ENCODE data around the gene CIDEC. TPM values are rescaled to one million over a fixed set of nuclear protein-coding genes. Genes with fewer than 3 reads are reported as not detected.
A peak's percentile ranks its signal among the peaks of the same experiment; 100 is the strongest.

Gene CIDEC
- total RNA-seq, 6 donors from 2014 or later: not detected

GRCh38 chr3:9891072-9891622 lies 11.1 kb upstream of the CIDEC start:
- TF ChIP-seq EP300 (IDR thresholded peaks at IDR 0.05): no peak
- TF ChIP-seq POLR2A (IDR thresholded peaks at IDR 0.05): no peak
- TF ChIP-seq CTCF (IDR thresholded peaks at IDR 0.05): no peak
- TF ChIP-seq POLR2AphosphoS5 (IDR thresholded peaks at IDR 0.05): no peak
- Histone ChIP-seq H3K27me3 (no peaks in the 10 kb centered on the region), H3K4me1 (peaks cover 12 to 18% (median 13%) of the 10 kb centered on the region in 4 donors), H3K36me3 (peaks cover 4 to 14% (median 8%) of the 10 kb centered on the region in 4 donors), H3K4me3 (peak overlapping the region; percentile 50 to 93 (median 76)), H3K9me3 (no peaks in the 10 kb centered on the region), H3K27ac (peak overlapping the region; percentile 94 to 98 (median 96))
- DNase-seq (no peak), ATAC-seq (ENCODE audit: low FRiP score in 2 of 2) (no peak)
- 7 to 16% methylated on average over 12 of the region's 12 CpGs for WGBS, 2 donors

- H3K27ac ChIP-seq: peak within 1 kb of the TSS; percentile 94 to 98 (median 96)
- TF ChIP-seq POLR2A (IDR thresholded peaks at IDR 0.05): peak; percentile 31 to 91 (median 86)
- TF ChIP-seq CTCF (IDR thresholded peaks at IDR 0.05): peak in 3 of 6 experiments; percentile 16 to 35 (median 27)
- peak; percentile 95 for TF ChIP-seq POLR2AphosphoS5 (IDR thresholded peaks at IDR 0.05)
- no peak for TF ChIP-seq EP300 (IDR thresholded peaks at IDR 0.05)
- peaks cover 4 to 14% (median 8%) of the 10 kb centered on the region in 4 donors for H3K36me3 ChIP-seq
- peaks cover 12 to 18% (median 13%) of the 10 kb centered on the region in 4 donors for H3K4me1 ChIP-seq
- WGBS, 2 donors: 0 to 1% methylated on average over 33 to 51 of the region's 62 CpGs
- DNase-seq: peak; percentile 91 to 95
- peak within 1 kb of the TSS; percentile 50 to 93 (median 76) for H3K4me3 ChIP-seq
- H3K9me3 ChIP-seq: no peaks in the 10 kb centered on the region
- H3K27me3 ChIP-seq: no peaks in the 10 kb centered on the region
- ATAC-seq (ENCODE audit: low FRiP score in 2 of 2): peak; percentile 97 to 99
Measured at GRCh38 chr3:9890249-9891071, 10.4 kb upstream of the CIDEC start, which contains the start of gene JAGN1. Gene JAGN1 (plus strand): TSS chr3:9890610. CDS start chr3:9890723, 113 bp downstream.

GRCh38 chr3:9889405-9889804 lies 9.4 kb upstream of the CIDEC start:
- Histone ChIP-seq H3K27ac (no peak overlapping the region), H3K4me1 (peaks cover 12 to 18% (median 13%) of the 10 kb centered on the region in 4 donors), H3K27me3 (no peaks in the 10 kb centered on the region), H3K36me3 (peaks cover 4 to 14% (median 8%) of the 10 kb centered on the region in 4 donors), H3K9me3 (no peaks in the 10 kb centered on the region), H3K4me3 (no peak overlapping the region)
- DNase-seq: no peak
- no peak for TF ChIP-seq POLR2AphosphoS5 (IDR thresholded peaks at IDR 0.05)
- no peak for TF ChIP-seq CTCF (IDR thresholded peaks at IDR 0.05)
- TF ChIP-seq POLR2A (IDR thresholded peaks at IDR 0.05): no peak
- TF ChIP-seq EP300 (IDR thresholded peaks at IDR 0.05): no peak
- WGBS, 2 donors: 66 to 78% methylated on average over 5 of the region's 5 CpGs
- ATAC-seq (ENCODE audit: low FRiP score in 2 of 2): no peak

GRCh38 chr3:9888540-9888939 lies 8.5 kb upstream of the CIDEC start:
- DNase-seq (no peak), ATAC-seq (ENCODE audit: low FRiP score in 2 of 2) (no peak)
- TF ChIP-seq POLR2AphosphoS5 (IDR thresholded peaks at IDR 0.05) (no peak), CTCF (IDR thresholded peaks at IDR 0.05) (no peak)
- peaks cover 10 to 16% (median 13%) of the 10 kb centered on the region in 4 donors for H3K4me1 ChIP-seq
- H3K27me3 ChIP-seq: no peaks in the 10 kb centered on the region
- no peaks in the 10 kb centered on the region for H3K9me3 ChIP-seq
- H3K27ac ChIP-seq: no peak overlapping the region
- H3K36me3 ChIP-seq: peaks cover 4 to 12% (median 8%) of the 10 kb centered on the region in 4 donors
- 94 to 98% methylated on average over 3 of the region's 3 CpGs for WGBS, 2 donors
- no peak overlapping the region for H3K4me3 ChIP-seq
